Neural progenitor cell (in vitro differentiated cells): Measurements from ENCODE around the gene GON4L.
"Not testable (repeated sequence)": the region's sequence is repeated elsewhere in the genome, so short reads cannot be mapped to it uniquely, and the experiment has no call there.

Experiments
- CTCF ChIP-seq: fragments of 200-600 bp; sonication (generic); IDR thresholded peaks from 2 replicates; pipeline ENCODE4 v1.5.1; 2017; ENCODE audit warnings: antibody characterized with exemption, mild to moderate bottlenecking
- EZH2 ChIP-seq: fragments of 200-600 bp; sonication (generic); IDR thresholded peaks from 2 replicates; pipeline ENCODE4 v1.6.1; 2017; ENCODE audit warnings: antibody characterized with exemption, mild to moderate bottlenecking, moderate library complexity
- EZH2phosphoT487 ChIP-seq: fragments of 200-600 bp; sonication (generic); IDR thresholded peaks from 2 replicates; pipeline ENCODE4 v1.6.1; 2017; ENCODE audit warnings: antibody characterized with exemption

GRCh38 chr1:155896476-155896875 lies 39.5 kb upstream of the GON4L start:
- TF ChIP-seq EZH2, CTCF, EZH2phosphoT487: not testable (repeated sequence)
